H54 (cell line): ENCODE results near the gene ARSI.

Experiments used
- DNase-seq: peaks from one replicate; pipeline ENCODE4 v3.0.0; 2011; ENCODE audit warnings: low spot score, mixed read lengths; ENCODE audit not compliant: insufficient read length
- FAIRE-seq: peaks from 3 replicates; lab custom pipeline; 2011; peaks lifted over from hg19 to GRCh38; lab: Jason Lieb, UNC
- POLR2A ChIP-seq: IDR thresholded peaks from 2 replicates; pipeline ENCODE4 v1.6.1; 2011; ENCODE audit warnings: low read depth, mild to moderate bottlenecking, low read length

ARSI gene

GRCh38 chr5:150338546-150338945, 35.8 kb upstream of the ARSI start:
- FAIRE-seq (no peak), DNase-seq (no peak)
- TF ChIP-seq POLR2A: no peak

- DNase-seq: no peak
- no peak for FAIRE-seq
Measured at GRCh38 chr5:150335778-150336177, 33.1 kb upstream of the ARSI start.

GRCh38 chr5:150333400-150333799, 30.7 kb upstream of the ARSI start:
- DNase-seq: no peak
- no peak for FAIRE-seq
- no peak for TF ChIP-seq POLR2A

More at GRCh38 chr5:150335778-150336177, 33.1 kb upstream of the ARSI start:
- TF ChIP-seq POLR2A: no peak

- no peak for TF ChIP-seq POLR2A
- FAIRE-seq (no peak), DNase-seq (no peak)
Measured at GRCh38 chr5:150329881-150330876, 27.5 kb upstream of the ARSI start.

DNA sequence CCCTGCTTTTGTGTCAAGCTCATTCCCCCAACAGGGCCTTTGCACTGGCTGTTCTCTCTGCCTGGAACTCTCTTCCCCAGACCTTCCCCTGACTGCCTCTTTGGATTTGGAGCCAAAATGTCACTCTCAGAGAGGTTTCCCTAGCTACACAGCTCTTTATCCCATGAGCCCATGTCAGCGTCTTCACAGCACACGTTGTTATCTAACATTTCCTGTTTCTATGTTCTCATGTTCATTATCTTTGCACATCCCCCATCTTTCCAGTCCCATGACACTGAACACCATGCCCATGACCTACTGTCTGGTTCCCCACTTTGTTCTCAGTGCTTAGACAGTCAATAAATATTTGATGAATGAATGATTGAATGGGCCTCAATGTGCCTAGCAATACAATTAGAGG, 26.3 kb upstream of the ARSI start:
- no peak for TF ChIP-seq POLR2A
- FAIRE-seq: no peak

GRCh38 chr5:150328515-150328914, 25.8 kb upstream of the ARSI start:
- FAIRE-seq: no peak
- TF ChIP-seq POLR2A: no peak
- DNase-seq: no peak

More for the DNA sequence above, 26.3 kb upstream of the ARSI start:
- DNase-seq: no peak

DNA sequence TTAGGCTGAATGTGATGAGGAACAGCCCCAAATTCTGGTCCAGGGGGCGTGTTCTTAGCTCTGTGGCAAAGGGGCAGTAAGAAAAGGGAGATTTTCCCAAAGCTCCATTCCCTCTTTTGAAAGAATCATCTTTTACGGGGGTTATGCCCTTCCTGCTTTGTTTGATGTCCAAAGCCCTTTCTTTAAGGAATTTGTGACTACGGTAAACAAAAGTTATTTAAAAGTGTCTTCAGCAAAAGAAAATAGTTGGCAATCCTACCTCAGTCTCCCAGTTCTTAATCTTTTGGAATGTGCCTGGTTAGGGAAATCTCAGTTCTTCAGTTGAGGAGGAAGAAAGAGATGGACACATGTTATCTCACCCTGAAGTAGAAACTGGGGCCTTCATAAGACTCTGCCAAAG, 24.4 kb upstream of the ARSI start:
- FAIRE-seq (no peak), DNase-seq (no peak)
- TF ChIP-seq POLR2A: no peak

GRCh38 chr5:150326707-150327106, 24.0 kb upstream of the ARSI start:
- DNase-seq (no peak), FAIRE-seq (no peak)
- no peak for TF ChIP-seq POLR2A

GRCh38 chr5:150325426-150325825, 22.7 kb upstream of the ARSI start:
- no peak for TF ChIP-seq POLR2A
- DNase-seq (no peak), FAIRE-seq (no peak)

- FAIRE-seq (no peak), DNase-seq (no peak)
- TF ChIP-seq POLR2A: no peak
Measured at GRCh38 chr5:150323819-150324218, 21.1 kb upstream of the ARSI start.

GRCh38 chr5:150323092-150323491, 20.4 kb upstream of the ARSI start:
- DNase-seq (no peak), FAIRE-seq (no peak)
- no peak for TF ChIP-seq POLR2A

DNA sequence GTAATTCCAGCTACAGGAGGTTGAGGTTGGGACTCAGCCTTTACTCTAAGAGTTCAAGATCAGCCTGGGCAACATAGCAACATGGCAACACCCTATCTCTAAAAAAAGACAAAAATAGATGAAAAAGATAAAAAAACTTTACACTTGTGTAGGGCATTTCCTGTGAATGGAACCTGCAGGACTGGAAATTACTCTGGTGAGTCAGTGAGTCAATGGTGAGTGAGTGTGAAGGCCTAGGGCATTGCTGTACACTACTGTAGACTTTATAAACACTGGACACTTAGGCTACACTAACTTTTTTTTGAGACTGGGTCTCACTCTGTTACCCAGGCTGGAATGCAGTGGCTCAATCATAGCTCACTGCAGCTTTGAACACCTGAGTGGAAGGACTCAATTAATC, 19.5 kb upstream of the ARSI start:
- TF ChIP-seq POLR2A: no peak
- FAIRE-seq (no peak), DNase-seq (no peak)

DNA sequence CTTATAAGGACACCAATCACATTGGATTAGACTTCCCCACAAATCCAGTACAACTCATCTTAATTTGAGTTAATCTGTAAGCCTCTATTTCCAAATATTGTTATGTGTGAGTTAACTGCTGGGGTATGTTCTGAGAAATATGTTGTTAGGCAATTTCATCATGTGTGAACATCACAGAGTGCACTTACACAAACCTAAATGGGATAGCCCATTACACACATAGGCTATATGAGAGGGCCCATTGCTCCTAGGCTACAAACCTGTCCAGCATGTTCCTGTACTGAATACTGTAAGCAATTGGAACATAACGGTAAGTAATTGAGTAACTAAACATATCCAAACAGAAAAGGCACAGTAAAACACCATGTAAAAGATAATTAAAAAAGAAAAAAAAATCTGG, 19.1 kb upstream of the ARSI start:
- TF ChIP-seq POLR2A: no peak
- DNase-seq (no peak), FAIRE-seq (no peak)

DNA sequence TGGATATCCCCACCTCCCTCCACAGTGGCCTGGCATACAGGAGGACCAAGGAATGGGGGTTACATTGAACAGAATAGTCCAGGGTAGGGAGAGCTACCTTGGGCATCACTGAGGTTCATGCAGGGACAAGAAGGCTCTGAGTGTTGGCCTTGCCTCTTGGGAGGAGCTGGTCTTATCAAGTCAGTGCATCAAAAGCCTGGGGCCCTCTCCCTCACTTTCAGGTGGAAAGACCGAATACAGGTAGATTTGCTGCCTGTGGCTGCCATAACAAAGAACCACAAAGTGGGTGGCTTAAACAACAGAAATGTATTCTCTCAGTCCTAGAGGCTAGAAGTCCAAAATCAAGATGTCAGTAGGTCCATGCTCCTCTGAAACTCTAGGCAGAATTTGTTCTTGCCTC, 18.5 kb upstream of the ARSI start:
- no peak for FAIRE-seq
- TF ChIP-seq POLR2A: no peak
- DNase-seq: no peak

- no peak for DNase-seq
- TF ChIP-seq POLR2A: no peak
- no peak for FAIRE-seq
Measured at GRCh38 chr5:150320044-150320613, 17.4 kb upstream of the ARSI start.

DNA sequence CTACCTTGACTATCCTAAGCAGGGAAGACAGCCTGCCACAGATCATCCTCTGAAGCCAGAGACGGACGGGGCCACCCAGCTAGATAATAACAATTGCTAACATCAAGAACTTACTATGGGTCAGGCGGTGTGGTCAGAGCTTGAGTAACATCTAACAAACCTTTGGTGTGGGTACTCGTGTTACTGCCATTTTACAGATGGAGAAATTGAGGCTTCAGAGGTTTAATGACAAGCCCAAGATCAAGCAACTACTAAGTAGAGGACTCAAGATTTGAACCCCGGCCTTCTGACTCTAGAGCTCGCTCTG, 16.7 kb upstream of the ARSI start:
- FAIRE-seq (no peak), DNase-seq (no peak)

More for the DNA sequence above, 16.7 kb upstream of the ARSI start:
- no peak for TF ChIP-seq POLR2A
